ENCODE data around the gene AP4E1. TPM values are rescaled to one million over a fixed set of nuclear protein-coding genes. Genes with fewer than 3 reads are reported as not detected.

The AP4E1 gene
- total RNA-seq, 2 experiments from 2014 or later, result 7.6 to 14.8 TPM

- no peaks in the 10 kb centered on the region for H4K20me1 ChIP-seq (ENCODE audit: insufficient read depth, low read length)
- peaks cover 10% of the 10 kb centered on the region for H3K4me1 ChIP-seq (ENCODE audit: insufficient read depth, low read length, poor library complexity, severe bottlenecking)
- H3K27ac ChIP-seq (ENCODE audit: low read depth, low read length, poor library complexity, severe bottlenecking), result no peak overlapping the region
- no TSS peak for BruUV-seq (replicated peaks)
- intact Hi-C loops (cut with micrococcal nuclease; ENCODE audit: unreplicated experiment), result loop anchor here (10.0 kb wide), 1 partner anchor 459 kb away; no protein-coding TSS in a partner anchor
- H3K9me3 ChIP-seq (ENCODE audit: low read length), result no peaks in the 10 kb centered on the region
- H3K79me2 ChIP-seq (ENCODE audit: insufficient read depth, low read depth, low read length), result peaks cover 15% of the 10 kb centered on the region
- H3K36me3 ChIP-seq (ENCODE audit: insufficient read depth, low read length), result peaks cover 9% of the 10 kb centered on the region; the same call in 1 of the 2 replicates
- no peak overlapping the region for H3K4me2 ChIP-seq (ENCODE audit: low read length)
- POLR2A ChIA-PET, result interaction anchor here (1.3 kb wide), 1 partner anchor 22 kb away, joined by 4 read pairs; no protein-coding TSS in a partner anchor
- H3K9me2 ChIP-seq (ENCODE audit: insufficient read depth, low read length), result no peaks in the 10 kb centered on the region
- TF ChIP-seq CTCF (conservative IDR thresholded peaks at IDR 0.05; ENCODE audit: low read length), result no peak
- no peak overlapping the region for H3K4me3 ChIP-seq (ENCODE audit: low read depth, low read length, poor library complexity, severe bottlenecking)
- no peak overlapping the region for H2AFZ ChIP-seq (ENCODE audit: low read length)
- no peak for DNase-seq (ENCODE audit: low spot score)
- CTCF ChIA-PET (ENCODE audit: unreplicated experiment), result no interaction called here
Measured at GRCh38 chr15:50904211-50904610, 4.3 kb upstream of the AP4E1 start.

GRCh38 chr15:50905055-50905454 lies 3.4 kb upstream of the AP4E1 start:
- intact Hi-C loops (cut with micrococcal nuclease; ENCODE audit: unreplicated experiment), result loop anchor here (10.0 kb wide), 1 partner anchor 460 kb away; no protein-coding TSS in a partner anchor
- Histone ChIP-seq H3K79me2 (ENCODE audit: insufficient read depth, low read depth, low read length) (peaks cover 22% of the 10 kb centered on the region), H3K9me3 (ENCODE audit: low read length) (no peaks in the 10 kb centered on the region), H3K4me2 (ENCODE audit: low read length) (no peak overlapping the region), H3K9me2 (ENCODE audit: insufficient read depth, low read length) (no peaks in the 10 kb centered on the region), H3K4me3 (ENCODE audit: low read depth, low read length, poor library complexity, severe bottlenecking) (no peak overlapping the region), H4K20me1 (ENCODE audit: insufficient read depth, low read length) (no peaks in the 10 kb centered on the region), H3K36me3 (ENCODE audit: insufficient read depth, low read length) (peaks cover 9% of the 10 kb centered on the region; the same call in 1 of the 2 replicates), H3K27ac (ENCODE audit: low read depth, low read length, poor library complexity, severe bottlenecking) (no peak overlapping the region), H3K4me1 (ENCODE audit: insufficient read depth, low read length, poor library complexity, severe bottlenecking) (peaks cover 15% of the 10 kb centered on the region), H2AFZ (ENCODE audit: low read length) (no peak overlapping the region)
- DNase-seq (ENCODE audit: low spot score), result no peak
- no TSS peak for BruUV-seq (replicated peaks)
- CTCF ChIA-PET (ENCODE audit: unreplicated experiment), result no interaction called here
- POLR2A ChIA-PET, result interaction anchor here (0.8 to 1.3 kb wide), 2 partner anchors 23 to 589 kb away, joined by 3 to 4 read pairs; no protein-coding TSS in a partner anchor
- TF ChIP-seq EZH2phosphoT487 (IDR thresholded peaks at IDR 0.05; ENCODE audit: borderline replicate concordance, low read depth, low read length) (no peak), CTCF (conservative IDR thresholded peaks at IDR 0.05; ENCODE audit: low read length) (no peak)

- Histone ChIP-seq H2AFZ (ENCODE audit: low read length) (peak overlapping the region; percentile 83), H3K4me1 (ENCODE audit: insufficient read depth, low read length, poor library complexity, severe bottlenecking) (peaks cover 15% of the 10 kb centered on the region), H3K36me3 (ENCODE audit: insufficient read depth, low read length) (peaks cover 10% of the 10 kb centered on the region), H3K9me3 (ENCODE audit: low read length) (no peaks in the 10 kb centered on the region), H3K79me2 (ENCODE audit: insufficient read depth, low read depth, low read length) (peaks cover 22% of the 10 kb centered on the region), H3K4me3 (ENCODE audit: low read depth, low read length, poor library complexity, severe bottlenecking) (peak overlapping the region; percentile 94), H3K27ac (ENCODE audit: low read depth, low read length, poor library complexity, severe bottlenecking) (peak overlapping the region; percentile 51), H3K4me2 (ENCODE audit: low read length) (peak overlapping the region; percentile 85), H3K9me2 (ENCODE audit: insufficient read depth, low read length) (no peaks in the 10 kb centered on the region), H4K20me1 (ENCODE audit: insufficient read depth, low read length) (no peaks in the 10 kb centered on the region)
- TF ChIP-seq CTCF (conservative IDR thresholded peaks at IDR 0.05; ENCODE audit: low read length) (no peak), EZH2phosphoT487 (IDR thresholded peaks at IDR 0.05; ENCODE audit: borderline replicate concordance, low read depth, low read length) (no peak)
- peak; percentile 55 for DNase-seq (ENCODE audit: low spot score)
- intact Hi-C loops (cut with micrococcal nuclease; ENCODE audit: unreplicated experiment), result loop anchor here (10.0 kb wide), 1 partner anchor 462 kb away; no protein-coding TSS in a partner anchor
- ChIA-PET POLR2A (interaction anchor here (0.7 kb wide), 1 partner anchor 9 kb away, joined by 4 read pairs; no protein-coding TSS in a partner anchor), CTCF (ENCODE audit: unreplicated experiment) (no interaction called here)
- BruUV-seq (replicated peaks), result no TSS peak
Measured at GRCh38 chr15:50906954-50907600, 1.4 kb upstream of the AP4E1 start.

Data from OCI-LY7 (cell line).